C4-2B (cell line): ENCODE data around the gene SPHK2.

Experiments used
- H3K27ac ChIP-seq: fragments of 450-650 bp; 2 replicates; pipeline ENCODE4 v1.5.1; 2017
- ZFX ChIP-seq: fragments of 450-650 bp; IDR thresholded peaks from 2 replicates; pipeline ENCODE4 v1.6.1; 2017
- TF ChIP-seq, protein P1 (sequence below): fragments of 450-650 bp; conservative IDR thresholded peaks from 2 replicates; pipeline ENCODE4 v1.5.1; 2017; ENCODE audit warnings: mild to moderate bottlenecking

Gene SPHK2

DNA sequence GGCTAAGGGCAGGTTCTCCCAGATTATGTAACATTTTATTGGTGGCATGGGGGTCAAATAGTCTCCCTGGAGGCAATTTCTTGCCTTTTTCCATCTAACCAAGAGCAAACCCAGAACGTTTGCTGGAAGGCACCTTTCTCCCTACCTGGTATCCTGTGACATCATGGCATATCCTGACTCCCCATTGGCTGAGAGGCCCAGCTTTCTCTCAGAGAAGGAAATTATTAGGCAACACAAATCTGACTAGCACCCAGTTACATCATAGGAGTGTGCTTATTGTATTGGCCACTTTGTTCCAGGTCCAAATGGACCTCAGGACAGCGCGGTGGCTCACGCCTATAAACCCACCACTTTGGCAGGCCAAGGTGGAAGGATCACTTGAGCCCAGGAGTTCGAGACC lies 40.5 kb downstream of the SPHK2 start:
- no peak overlapping the region for H3K27ac ChIP-seq
- TF ChIP-seq, protein P1, sequence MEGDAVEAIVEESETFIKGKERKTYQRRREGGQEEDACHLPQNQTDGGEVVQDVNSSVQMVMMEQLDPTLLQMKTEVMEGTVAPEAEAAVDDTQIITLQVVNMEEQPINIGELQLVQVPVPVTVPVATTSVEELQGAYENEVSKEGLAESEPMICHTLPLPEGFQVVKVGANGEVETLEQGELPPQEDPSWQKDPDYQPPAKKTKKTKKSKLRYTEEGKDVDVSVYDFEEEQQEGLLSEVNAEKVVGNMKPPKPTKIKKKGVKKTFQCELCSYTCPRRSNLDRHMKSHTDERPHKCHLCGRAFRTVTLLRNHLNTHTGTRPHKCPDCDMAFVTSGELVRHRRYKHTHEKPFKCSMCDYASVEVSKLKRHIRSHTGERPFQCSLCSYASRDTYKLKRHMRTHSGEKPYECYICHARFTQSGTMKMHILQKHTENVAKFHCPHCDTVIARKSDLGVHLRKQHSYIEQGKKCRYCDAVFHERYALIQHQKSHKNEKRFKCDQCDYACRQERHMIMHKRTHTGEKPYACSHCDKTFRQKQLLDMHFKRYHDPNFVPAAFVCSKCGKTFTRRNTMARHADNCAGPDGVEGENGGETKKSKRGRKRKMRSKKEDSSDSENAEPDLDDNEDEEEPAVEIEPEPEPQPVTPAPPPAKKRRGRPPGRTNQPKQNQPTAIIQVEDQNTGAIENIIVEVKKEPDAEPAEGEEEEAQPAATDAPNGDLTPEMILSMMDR = no peak
- no peak for TF ChIP-seq ZFX

- TF ChIP-seq ZFX = no peak
- TF ChIP-seq, protein P1 = no peak
- H3K27ac ChIP-seq = peak overlapping the region; percentile 41
Measured at GRCh38 chr19:48660852-48661710, 41.8 kb downstream of the SPHK2 start.

- TF ChIP-seq ZFX = no peak
- TF ChIP-seq, protein P1 = no peak
- H3K27ac ChIP-seq = peak overlapping the region; percentile 41
Measured at GRCh38 chr19:48661711-48662090, 42.4 kb downstream of the SPHK2 start.

DNA sequence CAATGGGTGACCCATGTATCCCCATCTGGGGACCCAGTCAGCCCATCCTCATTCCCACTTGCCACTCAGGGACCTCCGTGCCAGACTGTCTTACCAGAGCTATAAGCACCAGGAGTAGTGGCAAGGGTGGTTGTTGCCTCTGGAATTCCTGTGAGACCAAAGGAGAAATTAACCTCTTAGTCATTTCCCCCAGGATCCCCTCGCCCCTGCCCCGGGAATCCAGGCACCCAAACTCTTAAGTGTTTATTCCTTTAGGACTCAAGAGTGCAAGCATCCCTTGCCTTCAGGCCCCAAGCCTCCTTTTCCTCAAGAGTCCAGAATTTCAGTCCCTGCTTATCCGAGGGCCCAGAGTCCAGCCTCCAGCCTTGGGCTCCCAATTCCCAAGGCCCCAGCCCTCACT lies 44.4 kb downstream of the SPHK2 start:
- H3K27ac ChIP-seq = no peak overlapping the region
- no peak for TF ChIP-seq ZFX
- TF ChIP-seq, protein P1 = no peak

DNA sequence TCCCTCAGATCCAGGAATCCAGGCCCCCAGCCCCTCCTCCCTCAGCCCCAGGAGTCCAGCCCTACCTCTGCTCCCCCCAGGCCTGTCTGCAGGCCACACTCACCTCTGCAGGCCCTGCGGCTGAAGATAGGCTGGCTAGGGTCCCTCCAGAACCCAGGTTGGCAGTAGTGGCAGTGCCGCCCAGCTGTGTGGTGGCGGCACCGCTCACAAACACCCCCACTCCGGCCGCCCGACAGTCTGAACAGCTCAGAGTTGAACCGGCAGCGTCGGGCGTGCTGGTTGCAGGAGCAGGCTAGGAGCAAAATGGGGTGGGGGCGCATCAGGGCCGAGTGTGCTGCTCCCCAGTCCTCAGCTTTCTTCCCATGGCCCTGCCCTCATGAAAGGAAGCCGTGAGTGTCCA lies 45.2 kb downstream of the SPHK2 start:
- H3K27ac ChIP-seq = no peak overlapping the region
- TF ChIP-seq, protein P1 = no peak
- no peak for TF ChIP-seq ZFX

DNA sequence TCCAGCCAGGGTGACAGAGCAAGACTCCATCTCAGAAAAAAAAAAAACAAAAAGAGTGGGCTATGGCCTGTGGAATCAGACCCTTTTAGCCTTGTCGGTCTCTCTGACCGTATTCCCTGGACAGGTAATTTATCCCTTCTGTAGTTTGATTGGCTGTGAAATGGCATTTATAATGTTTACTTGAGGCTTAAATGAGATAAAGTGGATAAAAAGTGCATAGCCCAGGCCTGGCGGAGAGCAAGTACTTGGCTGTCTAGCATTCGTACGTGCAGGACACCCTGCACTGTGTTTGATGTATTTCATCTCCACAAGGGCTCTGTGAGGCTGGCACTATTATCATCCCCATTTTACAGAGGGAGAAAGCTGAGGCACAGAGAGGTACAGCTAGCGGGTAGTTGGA lies 46.5 kb downstream of the SPHK2 start:
- TF ChIP-seq ZFX = no peak
- TF ChIP-seq, protein P1 = no peak

GRCh38 chr19:48668332-48668731 lies 49.0 kb downstream of the SPHK2 start:
- TF ChIP-seq, protein P1 = no peak
- no peak for TF ChIP-seq ZFX
- H3K27ac ChIP-seq = no peak overlapping the region

More for the DNA sequence above, 46.5 kb downstream of the SPHK2 start:
- no peak overlapping the region for H3K27ac ChIP-seq
